PC-9 (cell line): ENCODE measurements around the gene GOT2. TPM values are rescaled to one million over a fixed set of nuclear protein-coding genes. Genes with fewer than 3 reads are reported as not detected.

Source experiments
- BruUV-seq: library from RNA; stranded (reverse); fragments of 400-500 nt; replicated peaks from 2 replicates; lab custom pipeline; 2021; lab: Mats Ljungman, UMichigan
- CTCF ChIA-PET: fragments of 300-600 bp; sonication (Branson Sonifier 250); formaldehyde crosslinking; loops from one replicate; lab custom pipeline; 2022; ENCODE audit warnings: antibody characterized with exemption; lab: Charles Lee
- POLR2A ChIA-PET: fragments of 300-600 bp; sonication (Branson Sonifier 250); formaldehyde crosslinking; loops from one replicate; lab custom pipeline; 2022; ENCODE audit warnings: antibody characterized with exemption; ENCODE audit not compliant: unreplicated experiment; lab: Charles Lee
- DNase-seq, 2 experiments: peaks; one replicate each; pipeline versions ENCODE4 v3.0.0 to v3.0.0-alpha.2; 2015 to 2022; ENCODE audit warnings: mixed read lengths in 1 of 2
- H2AFZ ChIP-seq: fragments of 200-600 bp; sonication (generic); 2 replicates; pipeline ENCODE4 v1.8.1; 2017; ENCODE audit warnings: antibody characterized with exemption
- H3F3A ChIP-seq: fragments of 200-600 bp; sonication (generic); 2 replicates; pipeline ENCODE4 v1.8.1; 2017; ENCODE audit warnings: antibody characterized with exemption, mild to moderate bottlenecking, low read depth; ENCODE audit not compliant: insufficient read depth
- H3K27ac ChIP-seq: fragments of 200-600 bp; sonication (generic); 2 replicates; pipeline ENCODE4 v1.6.1; 2016; ENCODE audit warnings: mixed run types
- H3K27me3 ChIP-seq: fragments of 200-600 bp; sonication (generic); 2 replicates; pipeline ENCODE4 v1.6.1; 2016; ENCODE audit warnings: low read depth, mixed run types; ENCODE audit not compliant: insufficient read depth
- H3K36me3 ChIP-seq: fragments of 200-600 bp; sonication (generic); 2 replicates; pipeline ENCODE4 v1.6.1; 2016; ENCODE audit warnings: low read depth, mixed run types
- H3K4me1 ChIP-seq: fragments of 200-600 bp; sonication (generic); replicated peaks from 2 replicates; pipeline ENCODE4 v1.6.1; 2016; ENCODE audit warnings: mixed run types; ENCODE audit not compliant: insufficient read depth
- H3K4me2 ChIP-seq: fragments of 200-600 bp; sonication (generic); 2 replicates; pipeline ENCODE4 v1.6.1; 2017; ENCODE audit warnings: mixed run types
- H3K4me3 ChIP-seq: fragments of 200-600 bp; sonication (generic); 2 replicates; pipeline ENCODE4 v1.6.1; 2016; ENCODE audit warnings: mixed run types
- H3K79me2 ChIP-seq: fragments of 200-600 bp; sonication (generic); 2 replicates; pipeline ENCODE4 v1.6.1; 2017; ENCODE audit warnings: low read depth, mixed run types
- H3K9me2 ChIP-seq: fragments of 200-600 bp; sonication (generic); 2 replicates; pipeline ENCODE4 v1.8.1; 2017; ENCODE audit warnings: mild to moderate bottlenecking; ENCODE audit not compliant: insufficient read depth
- H3K9me3 ChIP-seq: fragments of 200-600 bp; sonication (generic); 2 replicates; pipeline ENCODE4 v1.8.1; 2016; ENCODE audit warnings: low read depth; ENCODE audit not compliant: insufficient read depth
- H4K20me1 ChIP-seq: fragments of 200-600 bp; sonication (generic); 2 replicates; pipeline ENCODE4 v1.8.1; 2017; ENCODE audit not compliant: insufficient read depth
- CTCF ChIP-seq: fragments of 200-600 bp; sonication (generic); conservative IDR thresholded peaks from 2 replicates; pipeline ENCODE4 v1.6.1; 2017; ENCODE audit warnings: mixed run types, antibody characterized with exemption, mild to moderate bottlenecking, moderate library complexity
- EZH2 ChIP-seq: fragments of 200-600 bp; sonication (generic); IDR thresholded peaks from 2 replicates; pipeline ENCODE4 v1.8.0; 2017; ENCODE audit warnings: antibody characterized with exemption, low read depth
- intact Hi-C: fragments of 100-400 bp; cut with micrococcal nuclease; formaldehyde crosslinking; loops from one replicate; pipeline ENCODE4 v1.10.0; 2022; ENCODE audit not compliant: unreplicated experiment
- total RNA-seq: library from RNA; stranded (reverse); gene quantifications from 2 replicates; pipeline ENCODE4 v1.2.3, GENCODE V29; 2021

The GOT2 gene
- total RNA-seq, 1 experiment from 2014 or later, result 125 TPM

DNA sequence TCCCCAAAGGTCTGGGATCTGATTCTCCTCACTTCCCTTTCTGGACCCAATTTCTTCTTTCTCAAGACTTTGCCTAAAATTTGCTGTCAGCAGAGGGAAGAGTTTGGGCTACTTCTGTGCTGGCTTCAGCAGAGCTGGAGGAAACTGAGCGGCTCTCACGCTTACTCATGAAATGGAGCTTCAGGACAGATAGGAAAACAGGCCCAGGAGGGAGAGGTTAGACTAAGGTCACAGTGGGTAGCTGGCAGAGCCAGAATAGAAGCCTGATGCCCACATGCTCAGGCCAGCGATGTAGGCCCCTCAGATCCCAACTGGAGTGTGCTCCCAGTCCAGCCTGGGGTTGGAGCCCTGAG is 50.1 kb downstream of the GOT2 start:
- no peaks in the 10 kb centered on the region for H3K9me2 ChIP-seq
- peak overlapping the region; percentile 92 for H3K4me2 ChIP-seq
- DNase-seq, result peak in 1 of 2 experiments; percentile 5
- H3K36me3 ChIP-seq, result no peaks in the 10 kb centered on the region
- H4K20me1 ChIP-seq, result no peaks in the 10 kb centered on the region
- peaks cover 7% of the 10 kb centered on the region; the same call in 1 of the 2 replicates for H3K4me1 ChIP-seq
- H3K27ac ChIP-seq, result no peak overlapping the region
- peak overlapping the region; percentile 98 for H2AFZ ChIP-seq
- H3K9me3 ChIP-seq, result no peaks in the 10 kb centered on the region
- ChIA-PET POLR2A (interaction anchor here (0.6 kb wide), 1 partner anchor 530 kb away, joined by 3 read pairs; no protein-coding TSS in a partner anchor), CTCF (no interaction called here)
- H3K27me3 ChIP-seq, result no peaks in the 10 kb centered on the region
- TF ChIP-seq CTCF, result no peak
- TF ChIP-seq EZH2, result no peak
- peaks cover 10% of the 10 kb centered on the region; the same call in 1 of the 2 replicates for H3K79me2 ChIP-seq
- H3F3A ChIP-seq, result no peaks in the 10 kb centered on the region
- BruUV-seq, result no TSS peak
- intact Hi-C loops, result no loop called here
- peak overlapping the region; percentile 88 for H3K4me3 ChIP-seq

DNA sequence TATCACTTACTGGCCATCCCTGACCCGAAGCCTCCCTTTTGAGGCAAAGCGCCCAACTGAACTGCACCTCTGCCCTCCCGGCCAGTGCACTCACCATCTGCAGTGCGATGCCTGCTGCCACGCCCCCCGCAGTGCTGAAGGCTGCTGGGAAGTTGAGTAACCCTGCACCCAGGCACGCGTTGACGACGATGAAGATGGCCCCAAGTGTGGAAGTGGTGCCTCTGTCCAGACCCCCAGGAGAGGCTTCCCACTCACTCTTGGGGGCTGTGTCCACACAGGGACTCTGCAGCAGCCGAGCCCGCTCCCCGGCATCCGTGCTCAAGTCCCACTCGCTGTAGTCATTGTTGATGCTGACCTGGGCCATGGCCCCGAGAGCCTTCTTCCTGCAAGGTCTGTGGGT is 54.4 kb downstream of the GOT2 start:
- H2AFZ ChIP-seq, result no peak overlapping the region
- H3K79me2 ChIP-seq, result peaks cover 10% of the 10 kb centered on the region; the same call in 1 of the 2 replicates
- no peaks in the 10 kb centered on the region for H3K36me3 ChIP-seq
- no peaks in the 10 kb centered on the region for H3K9me3 ChIP-seq
- H3K4me2 ChIP-seq, result no peak overlapping the region
- H3F3A ChIP-seq, result no peaks in the 10 kb centered on the region
- DNase-seq, result no peak
- no peaks in the 10 kb centered on the region for H3K9me2 ChIP-seq
- intact Hi-C loops, result loop anchor here (2.0 kb wide), 1 partner anchor 77 kb away; no protein-coding TSS in a partner anchor
- H3K27ac ChIP-seq, result no peak overlapping the region
- no TSS peak for BruUV-seq
- no peaks in the 10 kb centered on the region for H3K27me3 ChIP-seq
- peaks cover 7% of the 10 kb centered on the region; the same call in 1 of the 2 replicates for H3K4me1 ChIP-seq
- ChIA-PET CTCF (interaction anchor here (1.5 kb wide), 1 partner anchor 77 kb away, joined by 7 read pairs; no protein-coding TSS in a partner anchor), POLR2A (no interaction called here)
- no peak overlapping the region for H3K4me3 ChIP-seq
- H4K20me1 ChIP-seq, result no peaks in the 10 kb centered on the region
- no peak for TF ChIP-seq EZH2
- TF ChIP-seq CTCF, result no peak

DNA sequence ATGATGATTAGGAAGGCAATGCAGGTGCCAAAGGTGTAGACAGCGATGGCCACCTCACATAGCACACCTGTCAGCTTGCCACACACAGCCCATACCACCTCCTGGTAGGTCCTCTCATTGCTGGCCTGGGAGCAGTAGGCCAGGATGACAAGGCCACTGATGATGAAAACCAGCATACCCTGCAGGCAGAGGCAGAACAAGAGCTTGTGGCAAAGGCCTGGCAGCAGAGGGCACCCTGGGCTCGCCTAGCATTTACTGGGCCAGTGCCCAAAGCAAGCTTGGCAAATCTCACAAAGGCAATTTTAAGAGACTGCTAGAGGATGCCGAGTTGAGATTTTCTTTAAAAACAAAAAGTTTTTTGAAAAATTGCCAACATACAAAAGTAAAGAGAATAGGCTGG is 55.4 kb downstream of the GOT2 start:
- H4K20me1 ChIP-seq, result 0 out of 2 replicates have a peak, but pooled peaks cover 3% of the 10 kb centered on the region
- no peaks in the 10 kb centered on the region for H3K9me3 ChIP-seq
- H3F3A ChIP-seq, result no peaks in the 10 kb centered on the region
- H3K36me3 ChIP-seq, result 0 out of 2 replicates have a peak, but pooled peaks cover 4% of the 10 kb centered on the region
- intact Hi-C loops, result loop anchor here (2.0 kb wide), 1 partner anchor 78 kb away; no protein-coding TSS in a partner anchor
- CTCF ChIA-PET, result interaction anchor here (1.5 kb wide), 1 partner anchor 78 kb away, joined by 7 read pairs; no protein-coding TSS in a partner anchor
- TF ChIP-seq EZH2, result no peak
- no peak; the same call in 1 of the 2 replicates for TF ChIP-seq CTCF
- POLR2A ChIA-PET, result interaction anchor here (0.6 kb wide), 1 partner anchor 13 kb away, joined by 5 read pairs; no protein-coding TSS in a partner anchor
- H3K79me2 ChIP-seq, result peaks cover 10% of the 10 kb centered on the region; the same call in 1 of the 2 replicates
- no peaks in the 10 kb centered on the region for H3K9me2 ChIP-seq
- no peak overlapping the region for H2AFZ ChIP-seq
- no peak overlapping the region for H3K4me3 ChIP-seq
- H3K27ac ChIP-seq, result no peak overlapping the region
- no peaks in the 10 kb centered on the region for H3K27me3 ChIP-seq
- H3K4me1 ChIP-seq, result peaks cover 4% of the 10 kb centered on the region; the same call in 1 of the 2 replicates
- no peak overlapping the region for H3K4me2 ChIP-seq
- DNase-seq, result peak; percentile 10 to 49
- no TSS peak for BruUV-seq
